Heart left ventricle (tissue), 13 donors: Measurements from ENCODE around the gene ZSCAN32.

Experiments used
- POLR2A ChIP-seq, 2 donors: fragments of 450-650 bp; IDR thresholded peaks; one replicate each; pipeline ENCODE4 v1.6.1; 2017; ENCODE audit warnings: antibody characterized with exemption in 2 of 2, mild to moderate bottlenecking in 2 of 2, moderate library complexity in 2 of 2
- TF ChIP-seq, protein P1 (sequence below), 12 donors: fragments of 200-600 bp; sonication (generic) in 4 of 12; IDR thresholded peaks; one replicate each; pipeline versions ENCODE4 v1.5.0 to v1.8.0; 2018 to 2022; ENCODE audit warnings: antibody characterized with exemption in 12 of 12, mild to moderate bottlenecking in 5 of 12
- donor health status: ischemic (EF 13 %, LVEDD 7.1; RV severe dilation, severe dysfunction).
- donor health status: DM: no; HTN: yes; CAD: no.
- donor health status: DM: no; HTN: no; CAD: no.
- donor health status: ischemic (EF 25% LVEDD 6.9; RV normal size, moderate dysfunction).
- donor health status: ischemic (EF 25% LVEDD 5.7; RV mildly dilated, moderate dysfunction).
- donor health status: ischemic (EF 35%, LVEDD 5.7; RV mildly dilated, moderate dysfunction).
- donor health status: nonischemic (EF 11% LVEDD 7.7; RV severe dilation, severe dysfunction).
- donor health status: DM: yes; HTN: yes; CAD: no.
- donor health status: PGD.
- donor health status: ischemic (EF 29% LVEDD 5.4; RV normal size, mild dysfunction).
- donor health status: nonischemic (EF 23%, LVEDD 6.1; RV moderate dilation, normal function).

DNA sequence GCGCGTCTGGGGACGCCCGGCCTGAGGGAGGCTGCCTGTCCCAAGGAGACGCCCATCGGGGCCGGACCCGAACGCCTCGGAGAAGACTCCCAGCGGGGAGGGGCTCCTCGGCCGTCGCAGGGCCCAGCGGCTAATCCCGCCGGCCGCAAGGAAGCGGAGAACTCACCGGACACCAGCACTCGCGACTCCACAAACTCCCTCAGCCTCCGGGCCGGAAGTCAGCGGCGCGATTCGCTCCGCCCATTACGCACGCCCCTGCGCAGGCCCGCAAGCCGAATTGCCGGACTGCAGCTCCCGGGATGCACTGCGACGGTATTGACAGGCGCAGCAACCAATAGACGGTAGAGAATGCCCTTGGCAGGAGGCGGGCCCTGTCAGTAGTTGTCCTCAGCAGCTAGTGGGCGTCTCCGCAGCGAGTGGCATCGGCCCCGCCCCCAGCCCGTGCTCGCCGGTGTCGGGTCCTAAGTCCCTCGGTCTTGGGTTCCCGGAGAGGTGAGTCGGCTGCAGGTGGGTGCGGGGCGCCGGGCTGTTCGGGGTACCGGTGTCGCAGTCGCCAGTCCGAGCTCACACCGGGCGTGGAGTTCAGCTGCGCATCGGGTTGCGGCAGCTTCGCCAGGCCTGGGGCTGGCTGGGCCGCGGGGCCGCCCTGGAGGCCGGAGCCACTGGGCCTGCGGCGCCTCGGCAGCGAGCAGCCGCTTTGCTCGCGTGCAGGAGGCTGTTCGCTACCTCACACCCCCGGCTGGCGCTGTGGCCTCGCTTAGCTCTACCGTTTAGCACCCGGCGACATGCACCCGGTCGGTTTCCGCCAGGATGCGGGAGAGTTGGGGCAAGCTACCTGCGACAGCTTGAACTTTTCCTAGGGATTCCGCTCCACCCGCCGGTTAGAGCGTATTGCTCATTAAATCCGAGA lies at the start of gene ZSCAN32, which contains the start of gene ZNF174:
- TF ChIP-seq, protein P1, sequence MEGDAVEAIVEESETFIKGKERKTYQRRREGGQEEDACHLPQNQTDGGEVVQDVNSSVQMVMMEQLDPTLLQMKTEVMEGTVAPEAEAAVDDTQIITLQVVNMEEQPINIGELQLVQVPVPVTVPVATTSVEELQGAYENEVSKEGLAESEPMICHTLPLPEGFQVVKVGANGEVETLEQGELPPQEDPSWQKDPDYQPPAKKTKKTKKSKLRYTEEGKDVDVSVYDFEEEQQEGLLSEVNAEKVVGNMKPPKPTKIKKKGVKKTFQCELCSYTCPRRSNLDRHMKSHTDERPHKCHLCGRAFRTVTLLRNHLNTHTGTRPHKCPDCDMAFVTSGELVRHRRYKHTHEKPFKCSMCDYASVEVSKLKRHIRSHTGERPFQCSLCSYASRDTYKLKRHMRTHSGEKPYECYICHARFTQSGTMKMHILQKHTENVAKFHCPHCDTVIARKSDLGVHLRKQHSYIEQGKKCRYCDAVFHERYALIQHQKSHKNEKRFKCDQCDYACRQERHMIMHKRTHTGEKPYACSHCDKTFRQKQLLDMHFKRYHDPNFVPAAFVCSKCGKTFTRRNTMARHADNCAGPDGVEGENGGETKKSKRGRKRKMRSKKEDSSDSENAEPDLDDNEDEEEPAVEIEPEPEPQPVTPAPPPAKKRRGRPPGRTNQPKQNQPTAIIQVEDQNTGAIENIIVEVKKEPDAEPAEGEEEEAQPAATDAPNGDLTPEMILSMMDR (IDR thresholded peaks at IDR 0.05), result peak in 3 of 12 donors; percentile 13 to 44 (median 16)
- TF ChIP-seq POLR2A (IDR thresholded peaks at IDR 0.05), result peak in 1 of 2 donors; percentile 76
